AG04449 (cell line): ENCODE measurements around the gene DNAJB6.

Experiments
- CTCF ChIA-PET: fragments of 350-600 bp; formaldehyde crosslinking; extraction: SDS; loops from one replicate; lab custom pipeline; 2021; ENCODE audit warnings: antibody characterized with exemption; lab: Yijun Ruan, JAX
- POLR2A ChIA-PET: fragments of 400-600, 350-600 bp; formaldehyde crosslinking; extraction: SDS; loops from one replicate; lab custom pipeline; 2020; ENCODE audit warnings: antibody characterized with exemption, inconsistent platforms; lab: Yijun Ruan, JAX
- DNase-seq: peaks from one replicate; pipeline ENCODE4 v3.0.0-alpha.2; 2010; ENCODE audit warnings: low read depth, low spot score
- H3K4me3 ChIP-seq: 2 replicates; pipeline ENCODE4 v1.5.1; 2011; ENCODE audit warnings: low read depth, mild to moderate bottlenecking, control low read depth, low read length
- CTCF ChIP-seq: IDR thresholded peaks from one replicate; pipeline ENCODE4 v1.5.1; 2011; ENCODE audit warnings: mild to moderate bottlenecking, moderate library complexity, low read length, control low read depth, inconsistent platforms; ENCODE audit not compliant: insufficient read depth; ENCODE audit errors: missing control alignments

The DNAJB6 gene

GRCh38 chr7:157392256-157393037 lies 55.6 kb downstream of the DNAJB6 start:
- POLR2A ChIA-PET: interaction anchor here (1.3 kb wide), 1 partner anchor 11 kb away, joined by 4 read pairs; no protein-coding TSS in a partner anchor
- CTCF ChIA-PET: interaction anchor here (1.3 kb wide), 2 partner anchors 9 to 11 kb away, joined by 4 to 5 read pairs; no protein-coding TSS in a partner anchor
- no peak for DNase-seq
- no peak for TF ChIP-seq CTCF
- no peak overlapping the region for H3K4me3 ChIP-seq

- no peak overlapping the region for H3K4me3 ChIP-seq
- no peak for DNase-seq
- ChIA-PET POLR2A (no interaction called here), CTCF (interaction anchor here (0.9 to 4.5 kb wide), 6 partner anchors 7 to 196 kb away, joined by 4 to 46 read pairs (median 5); no protein-coding TSS in a partner anchor)
- no peak for TF ChIP-seq CTCF
These were observed 57.7 kb downstream of the DNAJB6 start for GRCh38 chr7:157394246-157395191.

GRCh38 chr7:157395206-157395605 lies 58.4 kb downstream of the DNAJB6 start:
- CTCF ChIA-PET: interaction anchor here (1.4 to 4.5 kb wide), 4 partner anchors 7 to 14 kb away, joined by 5 to 46 read pairs (median 6); no protein-coding TSS in a partner anchor
- no peak overlapping the region for H3K4me3 ChIP-seq
- DNase-seq: no peak
- TF ChIP-seq CTCF: no peak
- POLR2A ChIA-PET: no interaction called here

GRCh38 chr7:157396316-157397035 lies 59.7 kb downstream of the DNAJB6 start:
- no peak overlapping the region for H3K4me3 ChIP-seq
- no peak for TF ChIP-seq CTCF
- POLR2A ChIA-PET: no interaction called here
- no peak for DNase-seq
- CTCF ChIA-PET: interaction anchor here (2.2 to 4.5 kb wide), 4 partner anchors 9 to 18 kb away, joined by 7 to 46 read pairs (median 20); no protein-coding TSS in a partner anchor

GRCh38 chr7:157397036-157397720 lies 60.4 kb downstream of the DNAJB6 start:
- TF ChIP-seq CTCF: no peak
- no peak overlapping the region for H3K4me3 ChIP-seq
- POLR2A ChIA-PET: no interaction called here
- CTCF ChIA-PET: interaction anchor here (0.9 to 4.5 kb wide), 7 partner anchors 9 to 94 kb away, joined by 3 to 46 read pairs (median 7); no protein-coding TSS in a partner anchor
- DNase-seq: no peak
